K562 (cell line): Measurements from ENCODE around the gene CBX4. TPM values are rescaled to one million over a fixed set of nuclear protein-coding genes. Genes with fewer than 3 reads are reported as not detected.
A peak's percentile ranks its signal among the peaks of the same experiment; 100 is the strongest.

Experiments
- ATF7 ChIP-seq: fragments of 450-650 bp; IDR thresholded peaks from 2 replicates; pipeline ENCODE4 v1.7.1; 2014; ENCODE audit warnings: mild to moderate bottlenecking, moderate library complexity
- DDX20 ChIP-seq: fragments of 450-650 bp; IDR thresholded peaks from 2 replicates; pipeline ENCODE4 v1.6.1; 2016; ENCODE audit warnings: missing genetic modification characterization, low read depth, mild to moderate bottlenecking, missing compliant biosample characterization, moderate library complexity
- HSF4 ChIP-seq: fragments of 250-450 bp; sonication (Bioruptor Pico); IDR thresholded peaks from 2 replicates; pipeline ENCODE4 v2.1.2; 2022; ENCODE audit warnings: mild to moderate bottlenecking, moderate library complexity, borderline replicate concordance
- JUND ChIP-seq, 2 experiments: IDR thresholded peaks; 2 replicates in 1 of 2; 3 replicates in 1 of 2; pipeline ENCODE4 v1.6.1; 2011; ENCODE audit warnings: borderline replicate concordance in 2 of 2, low read depth in 2 of 2, low read length in 2 of 2, improper control_type of control experiment in 1 of 2, missing biosample characterization in 1 of 2, missing genetic modification characterization in 1 of 2, missing genetic modification reagents in 1 of 2
- KAT8 ChIP-seq: fragments of 450-650 bp; IDR thresholded peaks from 2 replicates; pipeline ENCODE4 v1.6.1; 2016; ENCODE audit warnings: low read depth, mild to moderate bottlenecking
- KDM1A ChIP-seq, 2 experiments: fragments of 450-650 bp; IDR thresholded peaks; 2 replicates each; pipeline ENCODE4 v1.6.1; 2016; ENCODE audit warnings: mild to moderate bottlenecking in 2 of 2
- MCM2 ChIP-seq: fragments of 450-650 bp; IDR thresholded peaks from 2 replicates; pipeline ENCODE4 v1.6.1; 2017; ENCODE audit warnings: low read depth, mild to moderate bottlenecking
- MCM5 ChIP-seq: fragments of 450-650 bp; IDR thresholded peaks from 2 replicates; pipeline ENCODE4 v1.6.1; 2016; ENCODE audit warnings: low read depth
- NCOR1 ChIP-seq: fragments of 450-650 bp; IDR thresholded peaks from 2 replicates; pipeline ENCODE4 v1.6.1; 2016; ENCODE audit warnings: mild to moderate bottlenecking, moderate library complexity
- RCOR1 ChIP-seq, 2 experiments: IDR thresholded peaks; 2 replicates each; pipeline ENCODE4 v1.6.1; 2012; ENCODE audit warnings: low read depth in 2 of 2, low read length in 2 of 2, borderline replicate concordance in 1 of 2, improper control_type of control experiment in 1 of 2
- SMAD2 ChIP-seq: fragments of 150-350 bp; IDR thresholded peaks from 2 replicates; pipeline ENCODE4 v1.6.1; 2014; ENCODE audit warnings: low read depth, mild to moderate bottlenecking, low read length
- SP1 ChIP-seq: sonication (generic); formaldehyde crosslinking; IDR thresholded peaks from 2 replicates; pipeline ENCODE4 v1.8.1; 2022; ENCODE audit warnings: mild to moderate bottlenecking, missing genetic modification reagents
- SP2 ChIP-seq: IDR thresholded peaks from 2 replicates; pipeline ENCODE4 v1.6.1; 2011; ENCODE audit warnings: mild to moderate bottlenecking, low read depth, low read length, moderate library complexity; ENCODE audit not compliant: poor library complexity, severe bottlenecking; ENCODE audit errors: extremely low read depth
- SPI1 ChIP-seq: IDR thresholded peaks from 2 replicates; pipeline ENCODE4 v1.6.1; 2011; ENCODE audit warnings: low read depth, low read length, control low read depth, borderline replicate concordance
- TBL1XR1 ChIP-seq, 2 experiments: IDR thresholded peaks; 2 replicates each; pipeline ENCODE4 v1.6.1; 2012; ENCODE audit warnings: improper control_type of control experiment in 2 of 2, low read length in 2 of 2, mild to moderate bottlenecking in 1 of 2
- TOE1 ChIP-seq, 2 experiments: fragments of 450-650 bp in 1 of 2; sonication (generic) in 1 of 2; formaldehyde crosslinking in 1 of 2; IDR thresholded peaks; 2 replicates each; pipeline versions ENCODE4 v1.7.1 to v1.8.0; 2016 to 2022; ENCODE audit warnings: borderline replicate concordance in 2 of 2, mild to moderate bottlenecking in 2 of 2, antibody characterized with exemption in 1 of 2, inconsistent platforms in 1 of 2, low read depth in 1 of 2, missing genetic modification reagents in 1 of 2, moderate library complexity in 1 of 2
- ZBED1 ChIP-seq: IDR thresholded peaks from 2 replicates; pipeline ENCODE4 v1.6.1; 2014
- ZFP1 ChIP-seq: fragments of 450-650 bp; formaldehyde crosslinking; IDR thresholded peaks from 2 replicates; pipeline ENCODE4 v1.4.0; 2020; ENCODE audit warnings: mild to moderate bottlenecking, mixed read lengths
- ZNF12 ChIP-seq: sonication (generic); formaldehyde crosslinking; IDR thresholded peaks from 2 replicates; pipeline ENCODE4 v1.4.0; 2020; ENCODE audit warnings: mild to moderate bottlenecking, missing genetic modification reagents
- ZNF175 ChIP-seq: fragments of 200-800 bp; sonication (Bioruptor generic); IDR thresholded peaks from 2 replicates; pipeline ENCODE4 v1.6.1; 2016; ENCODE audit warnings: low read depth, mild to moderate bottlenecking, missing genetic modification characterization, missing compliant biosample characterization
- ZNF311 ChIP-seq: fragments of 250-450 bp; sonication (Bioruptor Pico); IDR thresholded peaks from 2 replicates; pipeline ENCODE4 v1.4.0; 2020; ENCODE audit warnings: mild to moderate bottlenecking, moderate library complexity
- ZNF316 ChIP-seq: fragments of 450-650 bp; IDR thresholded peaks from 2 replicates; pipeline ENCODE4 v1.6.1; 2016
- polyA plus RNA-seq, 8 experiments: library from polyadenylated mRNA; depleted of rRNA in 4 of 8; stranded (reverse) in 5 of 8; unstranded in 3 of 8; fragments of >200 nt; fragmentation: Nextera tagmentation in 2 of 8; fragmentation: Illumina TruSeq in 1 of 8; extraction: Ambion mirVana in 2 of 8; extraction: Trizol in 1 of 8; gene quantifications; 2 replicates each; pipeline versions ENCODE4 v1.2.1 to v1.2.3, GENCODE V29; 2011 to 2014; ENCODE audit warnings: inconsistent platforms in 1 of 8, missing spikeins in 1 of 8
- total RNA-seq, 7 experiments: library from RNA; depleted of rRNA in 6 of 7; stranded (reverse); fragments of >200 nt in 6 of 7; fragmentation: Illumina TruSeq in 2 of 7; extraction: Trizol in 2 of 7; gene quantifications; 2 replicates each; pipeline versions ENCODE4 v1.2.1 to v1.2.3, GENCODE V29; 2011 to 2021; ENCODE audit warnings: low replicate concordance in 1 of 7
- TF ChIP-seq, protein P1 (sequence below), 3 experiments: fragments of 200-800 bp in 1 of 3; fragments of 250-450 bp in 1 of 3; fragments of 450-650 bp in 1 of 3; sonication (Bioruptor Pico) in 1 of 3; sonication (Bioruptor generic) in 1 of 3; formaldehyde crosslinking in 1 of 3; IDR thresholded peaks; 2 replicates each; pipeline versions ENCODE4 v1.6.1 to v1.8.0; 2016 to 2022; ENCODE audit warnings: mild to moderate bottlenecking in 2 of 3, missing genetic modification characterization in 2 of 3, missing compliant biosample characterization in 1 of 3, moderate library complexity in 1 of 3
- TF ChIP-seq, protein P2 (sequence below): fragments of 250-450 bp; sonication (Bioruptor Pico); IDR thresholded peaks from 2 replicates; pipeline ENCODE4 v1.9.0; 2021; ENCODE audit warnings: mild to moderate bottlenecking
- TF ChIP-seq, protein P3 (sequence below): sonication (generic); formaldehyde crosslinking; IDR thresholded peaks from 2 replicates; pipeline ENCODE4 v1.8.1; 2023; ENCODE audit warnings: mild to moderate bottlenecking, missing genetic modification reagents

Gene CBX4
- total and polyA plus RNA-seq, 9 of the 15 experiments (the other 6 are each of a cell fraction or from before 2014, with no cell fraction given), result 0.98 to 50.5 (median 10.0) TPM

DNA sequence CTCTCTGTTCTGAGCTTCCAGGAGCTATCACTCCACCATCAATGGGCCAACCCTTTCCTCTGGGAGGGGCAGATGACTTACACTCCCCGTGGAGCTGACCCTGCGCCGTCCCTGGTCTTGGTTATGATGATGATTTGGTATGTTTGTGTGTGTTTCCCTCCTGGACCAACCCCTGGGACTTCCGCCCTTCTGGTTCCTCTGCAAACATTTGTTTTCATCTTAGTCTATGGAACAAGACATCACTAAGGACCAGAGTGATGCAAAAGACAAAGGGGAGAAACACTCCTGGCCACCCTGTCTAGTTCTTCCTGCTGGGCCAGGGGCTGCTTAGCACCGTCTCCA, 13.7 kb downstream of the CBX4 start (continued):
- TF ChIP-seq TOE1 (IDR thresholded peaks at IDR 0.05; ENCODE audit: borderline replicate concordance) (no peak), TOE1 (CRISPR knock-in tag; IDR thresholded peaks at IDR 0.05; ENCODE audit: borderline replicate concordance, low read depth) (no peak), KDM1A (IDR thresholded peaks at IDR 0.05) (no peak), TBL1XR1 (IDR thresholded peaks at IDR 0.05; ENCODE audit: low read length in 2 of 2) (no peak), HSF4 (no peak), SMAD2 (no peak), ZFP1 (CRISPR knock-in tag) (no peak), ZNF175 (CRISPR knock-in tag) (no peak), ATF7 (no peak; the same call in 1 of the 2 replicates), JUND (IDR thresholded peaks at IDR 0.05; ENCODE audit: borderline replicate concordance, low read depth, low read length) (0 out of 2 replicates have a peak, but pooled peaks have one; percentile 7), JUND (tag; IDR thresholded peaks at IDR 0.05; ENCODE audit: borderline replicate concordance, low read depth, low read length) (no peak), MCM2 (no peak), ZBED1 (no peak), ZNF12 (CRISPR knock-in tag) (no peak), SP1 (peak; percentile 24; the same call in 1 of the 2 replicates), RCOR1 (IDR thresholded peaks at IDR 0.05; ENCODE audit: borderline replicate concordance in 1 of 2, low read depth in 2 of 2, low read length in 2 of 2) (peak in 1 of 2 experiments; percentile 61; a peak in 2 of 4 replicates), NCOR1 (no peak), MCM5 (no peak), SPI1 (peak; percentile 53; the same call in 1 of the 2 replicates), KAT8 (no peak), ZNF311 (no peak), ZNF316 (no peak), DDX20 (no peak), SP2 (no peak)
- TF ChIP-seq, protein P1, sequence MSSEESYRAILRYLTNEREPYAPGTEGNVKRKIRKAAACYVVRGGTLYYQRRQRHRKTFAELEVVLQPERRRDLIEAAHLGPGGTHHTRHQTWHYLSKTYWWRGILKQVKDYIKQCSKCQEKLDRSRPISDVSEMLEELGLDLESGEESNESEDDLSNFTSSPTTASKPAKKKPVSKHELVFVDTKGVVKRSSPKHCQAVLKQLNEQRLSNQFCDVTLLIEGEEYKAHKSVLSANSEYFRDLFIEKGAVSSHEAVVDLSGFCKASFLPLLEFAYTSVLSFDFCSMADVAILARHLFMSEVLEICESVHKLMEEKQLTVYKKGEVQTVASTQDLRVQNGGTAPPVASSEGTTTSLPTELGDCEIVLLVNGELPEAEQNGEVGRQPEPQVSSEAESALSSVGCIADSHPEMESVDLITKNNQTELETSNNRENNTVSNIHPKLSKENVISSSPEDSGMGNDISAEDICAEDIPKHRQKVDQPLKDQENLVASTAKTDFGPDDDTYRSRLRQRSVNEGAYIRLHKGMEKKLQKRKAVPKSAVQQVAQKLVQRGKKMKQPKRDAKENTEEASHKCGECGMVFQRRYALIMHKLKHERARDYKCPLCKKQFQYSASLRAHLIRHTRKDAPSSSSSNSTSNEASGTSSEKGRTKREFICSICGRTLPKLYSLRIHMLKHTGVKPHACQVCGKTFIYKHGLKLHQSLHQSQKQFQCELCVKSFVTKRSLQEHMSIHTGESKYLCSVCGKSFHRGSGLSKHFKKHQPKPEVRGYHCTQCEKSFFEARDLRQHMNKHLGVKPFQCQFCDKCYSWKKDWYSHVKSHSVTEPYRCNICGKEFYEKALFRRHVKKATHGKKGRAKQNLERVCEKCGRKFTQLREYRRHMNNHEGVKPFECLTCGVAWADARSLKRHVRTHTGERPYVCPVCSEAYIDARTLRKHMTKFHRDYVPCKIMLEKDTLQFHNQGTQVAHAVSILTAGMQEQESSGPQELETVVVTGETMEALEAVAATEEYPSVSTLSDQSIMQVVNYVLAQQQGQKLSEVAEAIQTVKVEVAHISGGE (CRISPR knock-in tag; IDR thresholded peaks at IDR 0.05), result peak in 1 of 3 experiments; percentile 55; a peak in 1 of 6 replicates
- TF ChIP-seq, protein P2, sequence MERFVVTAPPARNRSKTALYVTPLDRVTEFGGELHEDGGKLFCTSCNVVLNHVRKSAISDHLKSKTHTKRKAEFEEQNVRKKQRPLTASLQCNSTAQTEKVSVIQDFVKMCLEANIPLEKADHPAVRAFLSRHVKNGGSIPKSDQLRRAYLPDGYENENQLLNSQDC, result no peak
- TF ChIP-seq, protein P3, sequence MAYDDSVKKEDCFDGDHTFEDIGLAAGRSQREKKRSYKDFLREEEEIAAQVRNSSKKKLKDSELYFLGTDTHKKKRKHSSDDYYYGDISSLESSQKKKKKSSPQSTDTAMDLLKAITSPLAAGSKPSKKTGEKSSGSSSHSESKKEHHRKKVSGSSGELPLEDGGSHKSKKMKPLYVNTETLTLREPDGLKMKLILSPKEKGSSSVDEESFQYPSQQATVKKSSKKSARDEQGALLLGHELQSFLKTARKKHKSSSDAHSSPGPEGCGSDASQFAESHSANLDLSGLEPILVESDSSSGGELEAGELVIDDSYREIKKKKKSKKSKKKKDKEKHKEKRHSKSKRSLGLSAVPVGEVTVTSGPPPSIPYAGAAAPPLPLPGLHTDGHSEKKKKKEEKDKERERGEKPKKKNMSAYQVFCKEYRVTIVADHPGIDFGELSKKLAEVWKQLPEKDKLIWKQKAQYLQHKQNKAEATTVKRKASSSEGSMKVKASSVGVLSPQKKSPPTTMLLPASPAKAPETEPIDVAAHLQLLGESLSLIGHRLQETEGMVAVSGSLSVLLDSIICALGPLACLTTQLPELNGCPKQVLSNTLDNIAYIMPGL (CRISPR knock-in tag), result no peak
